HCT116 (cell line): ENCODE data around the gene FBXL4. TPM values are rescaled to one million over a fixed set of nuclear protein-coding genes. Genes with fewer than 3 reads are reported as not detected.

Source experiments
- ATAC-seq: fragments of 200-7000 bp; cut with Tn5 transposase; 2 replicates; pipeline ENCODE4 v1.9.1; 2020; ENCODE audit warnings: mild to moderate bottlenecking, moderate library complexity
- BruUV-seq: library from RNA; stranded (reverse); fragments of 400-500 nt; replicated peaks from 2 replicates; lab custom pipeline; 2021; lab: Mats Ljungman, UMichigan
- CTCF ChIA-PET: fragments of 300-600 bp; sonication (Branson Sonifier 250); formaldehyde crosslinking; loops from one replicate; lab custom pipeline; 2021; ENCODE audit warnings: antibody characterized with exemption; lab: Charles Lee
- POLR2A ChIA-PET: fragments of 300-600, 350-600 bp; sonication (Branson Sonifier 250); formaldehyde crosslinking; loops from one replicate; lab custom pipeline; 2021; ENCODE audit warnings: antibody characterized with exemption; lab: Charles Lee
- RAD21 ChIA-PET, 2 experiments: fragments of 300-600 bp; sonication (Branson Sonifier 250); formaldehyde crosslinking; loops; one replicate each; lab custom pipeline; 2023; ENCODE audit warnings: low total read pairs in 2 of 2; ENCODE audit not compliant: uncharacterized antibody in 2 of 2, unreplicated experiment in 2 of 2, low non-redundant PET in 1 of 2; lab: Charles Lee
- DNase-seq: peaks from one replicate; pipeline ENCODE4 v3.0.0-alpha.2; 2010; ENCODE audit warnings: low read depth, low spot score
- H2AFZ ChIP-seq: fragments of 200-600 bp; shearing (Covaris generic), sonication (generic); 2 replicates; pipeline ENCODE4 v1.6.1; 2017; ENCODE audit warnings: low read depth, mixed run types, mixed read lengths, antibody characterized with exemption, low read length; ENCODE audit not compliant: poor library complexity, severe bottlenecking
- H3K27ac ChIP-seq: 2 replicates; pipeline ENCODE4 v1.5.1; 2012; ENCODE audit warnings: low read depth, low read length
- H3K27me3 ChIP-seq: fragments of 200-600 bp; sonication (generic); 2 replicates; pipeline ENCODE4 v1.6.1; 2016; ENCODE audit warnings: mixed run types, low read length, mixed read lengths; ENCODE audit not compliant: insufficient read depth
- H3K36me3 ChIP-seq, 2 experiments: fragments of 200-500 bp in 1 of 2; fragments of 200-600 bp in 1 of 2; sonication (Bioruptor generic) in 1 of 2; sonication (generic) in 1 of 2; 2 replicates each; pipeline versions ENCODE4 v1.5.1 to v1.6.1; 2014 to 2016; ENCODE audit warnings: low read length in 2 of 2, inconsistent platforms in 1 of 2, mixed read lengths in 1 of 2, mixed run types in 1 of 2; ENCODE audit not compliant: insufficient read depth in 2 of 2, control insufficient read depth in 1 of 2
- H3K4me1 ChIP-seq, 2 experiments: fragments of 200-600 bp in 1 of 2; sonication (generic) in 1 of 2; 2 replicates each; pipeline versions ENCODE4 v1.5.1 to v1.6.1; 2012 to 2017; ENCODE audit warnings: low read length in 2 of 2, inconsistent platforms in 1 of 2, mild to moderate bottlenecking in 1 of 2, mixed read lengths in 1 of 2, mixed run types in 1 of 2, moderate library complexity in 1 of 2; ENCODE audit not compliant: insufficient read depth in 2 of 2, control insufficient read depth in 1 of 2
- H3K4me2 ChIP-seq: fragments of 200-600 bp; sonication (generic); 2 replicates; pipeline ENCODE4 v1.6.1; 2017; ENCODE audit warnings: mixed run types, low read length, mixed read lengths
- H3K4me3 ChIP-seq, 2 experiments: fragments of 200-600 bp in 1 of 2; sonication (generic) in 1 of 2; replicated peaks in 1 of 2; 2 replicates each; pipeline ENCODE4 v1.5.1; 2011 to 2016; ENCODE audit warnings: low read length in 2 of 2, control low read depth in 1 of 2, low read depth in 1 of 2, mild to moderate bottlenecking in 1 of 2, mixed read lengths in 1 of 2, mixed run types in 1 of 2
- H3K79me2 ChIP-seq: fragments of 200-600 bp; sonication (generic); 2 replicates; pipeline ENCODE4 v1.6.1; 2017; ENCODE audit warnings: mild to moderate bottlenecking, mixed run types, low read length, moderate library complexity, mixed read lengths; ENCODE audit not compliant: insufficient read depth
- H3K9ac ChIP-seq: fragments of 200-600 bp; sonication (generic); 2 replicates; pipeline ENCODE4 v1.6.1; 2016; ENCODE audit warnings: low read length, mixed read lengths
- H3K9me2 ChIP-seq: fragments of 200-600 bp; sonication (generic), shearing (Covaris generic); 2 replicates; pipeline ENCODE4 v1.6.1; 2017; ENCODE audit warnings: mixed run types, mild to moderate bottlenecking, moderate library complexity; ENCODE audit not compliant: insufficient read depth
- H3K9me3 ChIP-seq, 2 experiments: fragments of 200-500 bp in 1 of 2; fragments of 200-600 bp in 1 of 2; sonication (Bioruptor generic) in 1 of 2; sonication (generic) in 1 of 2; 2 replicates each; pipeline ENCODE4 v1.6.1; 2014 to 2017; ENCODE audit warnings: low read length in 2 of 2, mixed read lengths in 2 of 2, inconsistent platforms in 1 of 2, low read depth in 1 of 2, mild to moderate bottlenecking in 1 of 2, mixed run types in 1 of 2, moderate library complexity in 1 of 2; ENCODE audit not compliant: control insufficient read depth in 1 of 2, insufficient read depth in 1 of 2
- H4K20me1 ChIP-seq: fragments of 200-600 bp; sonication (generic), shearing (Covaris generic); 2 replicates; pipeline ENCODE4 v1.6.1; 2017; ENCODE audit warnings: mixed run types, mild to moderate bottlenecking, moderate library complexity; ENCODE audit not compliant: insufficient read depth
- ATF3 ChIP-seq: IDR thresholded peaks from 2 replicates; pipeline ENCODE4 v1.6.1; 2012
- CBX3 ChIP-seq: IDR thresholded peaks from 2 replicates; pipeline ENCODE4 v1.6.1; 2012; ENCODE audit warnings: low read depth
- CEBPB ChIP-seq: IDR thresholded peaks from 2 replicates; pipeline ENCODE4 v1.6.1; 2012; ENCODE audit warnings: low read depth
- CTCF ChIP-seq, 3 experiments: fragments of 200-600 bp in 1 of 3; sonication (generic) in 1 of 3; IDR thresholded peaks in 2 of 3; conservative IDR thresholded peaks in 1 of 3; 2 replicates each; pipeline ENCODE4 v1.5.1; 2012 to 2017; ENCODE audit warnings: low read depth in 2 of 3, low read length in 2 of 3, antibody characterized with exemption in 1 of 3, borderline replicate concordance in 1 of 3, control low read depth in 1 of 3, mild to moderate bottlenecking in 1 of 3, mixed read lengths in 1 of 3, mixed run types in 1 of 3, moderate library complexity in 1 of 3; ENCODE audit not compliant: insufficient read depth in 1 of 3
- EGR1 ChIP-seq: IDR thresholded peaks from 2 replicates; pipeline ENCODE4 v1.6.1; 2012; ENCODE audit warnings: low read depth
- ELF1 ChIP-seq: IDR thresholded peaks from 2 replicates; pipeline ENCODE4 v1.6.1; 2012; ENCODE audit warnings: low read depth, borderline replicate concordance
- EZH2 ChIP-seq: fragments of 200-600 bp; sonication (generic); IDR thresholded peaks from 2 replicates; pipeline ENCODE4 v1.6.1; 2017; ENCODE audit warnings: antibody characterized with exemption, mixed run types
- EZH2phosphoT487 ChIP-seq: fragments of 200-600 bp; IDR thresholded peaks from 2 replicates; pipeline ENCODE4 v1.6.1; 2018; ENCODE audit warnings: antibody characterized with exemption, borderline replicate concordance
- JUND ChIP-seq: IDR thresholded peaks from 2 replicates; pipeline ENCODE4 v1.6.1; 2012
- POLR2A ChIP-seq: IDR thresholded peaks from 2 replicates; pipeline ENCODE4 v1.7.0; 2011; ENCODE audit warnings: borderline replicate concordance; ENCODE audit not compliant: insufficient read depth, insufficient read length; ENCODE audit errors: extremely low read depth
- POLR2AphosphoS5 ChIP-seq: IDR thresholded peaks from 2 replicates; pipeline ENCODE4 v1.6.1; 2011; ENCODE audit warnings: mild to moderate bottlenecking, low read depth, low read length, moderate library complexity
- REST ChIP-seq: IDR thresholded peaks from 2 replicates; pipeline ENCODE4 v1.6.1; 2012; ENCODE audit warnings: low read depth
- SIN3A ChIP-seq: IDR thresholded peaks from 2 replicates; pipeline ENCODE4 v1.6.1; 2012; ENCODE audit warnings: low read depth
- SRF ChIP-seq: IDR thresholded peaks from 2 replicates; pipeline ENCODE4 v1.6.1; 2012; ENCODE audit warnings: low read depth
- TCF7L2 ChIP-seq: IDR thresholded peaks from 2 replicates; pipeline ENCODE4 v1.7.0; 2011; ENCODE audit warnings: borderline replicate concordance, inconsistent platforms; ENCODE audit not compliant: insufficient read depth, insufficient read length; ENCODE audit errors: extremely low read depth
- YY1 ChIP-seq: IDR thresholded peaks from 2 replicates; pipeline ENCODE4 v1.6.1; 2011; ENCODE audit warnings: low read length, low read depth, moderate library complexity, mild to moderate bottlenecking; ENCODE audit not compliant: insufficient replicate concordance; ENCODE audit errors: extremely low read depth
- ZBTB33 ChIP-seq: IDR thresholded peaks from 2 replicates; pipeline ENCODE4 v1.6.1; 2011; ENCODE audit warnings: mild to moderate bottlenecking, low read length, moderate library complexity; ENCODE audit not compliant: insufficient replicate concordance; ENCODE audit errors: extremely low read depth
- ZFX ChIP-seq: fragments of 450-650 bp; IDR thresholded peaks from 2 replicates; pipeline ENCODE4 v1.6.1; 2017
- ZNF274 ChIP-seq: fragments of 200-500 bp; sonication (Bioruptor generic); IDR thresholded peaks from 2 replicates; pipeline ENCODE4 v1.6.1; 2014; ENCODE audit warnings: mild to moderate bottlenecking, low read depth, low read length, inconsistent platforms
- intact Hi-C: fragments of 100-400 bp; cut with micrococcal nuclease; formaldehyde crosslinking; loops from 2 replicates; pipeline ENCODE4 v1.10.0; 2022
- total RNA-seq: library from RNA; stranded (reverse); gene quantifications from one replicate; pipeline ENCODE4 v1.2.1, GENCODE V29; 2021; ENCODE audit not compliant: unreplicated experiment

Gene FBXL4
- total RNA-seq, 1 experiment from 2014 or later: 15.7 TPM

- Histone ChIP-seq H3K9me3 (no peaks in the 10 kb centered on the region), H3K9ac (no peak overlapping the region), H3K4me1 (no peaks in the 10 kb centered on the region), H3K27ac (no peak overlapping the region), H3K79me2 (no peaks in the 10 kb centered on the region), H3K27me3 (peaks cover 4% of the 10 kb centered on the region; the same call in 1 of the 2 replicates), H2AFZ (no peak overlapping the region), H3K9me2 (no peaks in the 10 kb centered on the region), H3K4me3 (no peak overlapping the region), H3K4me2 (no peak overlapping the region), H3K36me3 (no peaks in the 10 kb centered on the region), H4K20me1 (no peaks in the 10 kb centered on the region)
- BruUV-seq: no TSS peak
- ChIA-PET CTCF (no interaction called here), POLR2A (no interaction called here), RAD21 (no interaction called here)
- intact Hi-C loops: loop anchor here (5.0 to 10.0 kb wide), 2 partner anchors 786 to 1659 kb away; no protein-coding TSS in a partner anchor
- DNase-seq (no peak), ATAC-seq (no peak)
- TF ChIP-seq CBX3 (no peak), EZH2phosphoT487 (no peak), SRF (no peak), EZH2 (no peak), EGR1 (no peak), POLR2A (no peak), JUND (no peak), ATF3 (no peak), YY1 (no peak), ZFX (no peak), ELF1 (no peak), CTCF (IDR thresholded peaks at IDR 0.05 in 2 of 3, conservative IDR thresholded peaks at IDR 0.05 in 1 of 3; ENCODE audit: borderline replicate concordance in 1 of 3, insufficient read depth in 1 of 3, low read depth in 2 of 3, low read length in 2 of 3) (no peak), ZBTB33 (no peak), SIN3A (no peak), POLR2AphosphoS5 (no peak), REST (no peak), CEBPB (no peak), TCF7L2 (no peak), ZNF274 (no peak)
Measured at GRCh38 chr6:98843271-98844243, 104.2 kb downstream of the FBXL4 start.
